Tibial nerve (tissue), 3 donors: ENCODE measurements around the gene RASL10B.

Source experiments
- CTCF ChIP-seq, 5 experiments: fragments of 200-600 bp in 3 of 5; fragments of 450-650 bp in 2 of 5; sonication (generic) in 3 of 5; IDR thresholded peaks; one replicate each; pipeline ENCODE4 v1.5.1; 2016 to 2019; ENCODE audit warnings: antibody characterized with exemption in 5 of 5, mild to moderate bottlenecking in 3 of 5, moderate library complexity in 2 of 5
- POLR2A ChIP-seq, 2 donors: fragments of 450-650 bp; IDR thresholded peaks; one replicate each; pipeline ENCODE4 v1.6.1; 2017; ENCODE audit warnings: antibody characterized with exemption in 2 of 2, mild to moderate bottlenecking in 2 of 2, moderate library complexity in 2 of 2

DNA sequence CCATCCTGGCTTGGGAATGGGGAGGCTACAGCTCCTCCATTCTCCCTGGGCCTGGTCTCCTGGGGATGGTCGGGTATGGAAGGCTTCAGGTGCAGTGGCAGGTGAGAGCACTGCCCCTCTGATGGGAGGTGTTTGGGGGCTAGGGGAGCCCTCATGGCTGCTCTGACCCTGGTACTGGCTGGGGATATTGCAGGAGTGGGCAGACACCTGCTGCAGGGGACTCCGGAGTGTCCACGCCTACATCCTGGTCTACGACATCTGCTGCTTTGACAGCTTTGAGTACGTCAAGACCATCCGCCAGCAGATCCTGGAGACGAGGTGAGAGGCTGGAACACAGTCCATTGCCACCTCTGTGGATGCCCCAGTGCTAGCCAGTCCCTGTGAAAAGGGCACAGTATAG lies 8.8 kb downstream of the RASL10B start:
- TF ChIP-seq POLR2A (IDR thresholded peaks at IDR 0.05), result no peak
- no peak for TF ChIP-seq CTCF (IDR thresholded peaks at IDR 0.05)
